A549 (cell line): ENCODE measurements around the gene IGIP. TPM values are rescaled to one million over a fixed set of nuclear protein-coding genes. Genes with fewer than 3 reads are reported as not detected.

Source experiments
- ATAC-seq, 2 experiments: fragments of 200-7000 bp in 1 of 2; fragments of >200 bp in 1 of 2; cut with Nextera tagmentation in 1 of 2; cut with Tn5 transposase in 1 of 2; 3 replicates each; pipeline versions ENCODE4 v1.8.0 to v1.9.1; 2018 to 2020; ENCODE audit warnings: mild to moderate bottlenecking in 1 of 2, moderate library complexity in 1 of 2
- CTCF ChIA-PET: fragments of 300-600 bp; sonication (Branson Sonifier 250); formaldehyde crosslinking; extraction: SDS; loops from one replicate; lab custom pipeline; 2021; ENCODE audit warnings: antibody characterized with exemption, inconsistent platforms; lab: Yijun Ruan, JAX
- POLR2A ChIA-PET: fragments of 350-600 bp; formaldehyde crosslinking; extraction: SDS; loops from one replicate; lab custom pipeline; 2021; ENCODE audit warnings: antibody characterized with exemption, inconsistent platforms; lab: Yijun Ruan, JAX
- DNase-seq, 2 experiments: peaks; one replicate each; pipeline versions ENCODE4 v3.0.0 to v3.0.0-alpha.2; 2011 to 2016; ENCODE audit warnings: low read depth in 1 of 2, low spot score in 1 of 2
- FAIRE-seq: peaks from 2 replicates; lab custom pipeline; 2011; peaks lifted over from hg19 to GRCh38; lab: Jason Lieb, UNC
- H3K27ac ChIP-seq, 2 experiments: fragments of >200 bp; sonication (Bioruptor Twin); formaldehyde crosslinking; 3 replicates each; pipeline ENCODE4 v1.5.1; 2016 to 2017
- H3K4me1 ChIP-seq: fragments of >200 bp; sonication (Bioruptor Twin); formaldehyde crosslinking; 3 replicates; pipeline ENCODE4 v1.6.1; 2016
- H3K4me2 ChIP-seq: fragments of >200 bp; sonication (Bioruptor Twin); formaldehyde crosslinking; 3 replicates; pipeline ENCODE4 v1.6.1; 2016
- H3K4me3 ChIP-seq: fragments of >200 bp; sonication (Bioruptor Twin); formaldehyde crosslinking; 3 replicates; pipeline ENCODE4 v1.5.1; 2016
- H3K9me3 ChIP-seq: fragments of >200 bp; sonication (Bioruptor Twin); formaldehyde crosslinking; 3 replicates; pipeline ENCODE4 v1.6.1; 2016
- CBX2 ChIP-seq: fragments of 200-600 bp; sonication (generic); IDR thresholded peaks from 2 replicates; pipeline ENCODE4 v1.6.1; 2016; ENCODE audit warnings: low read depth, mild to moderate bottlenecking, borderline replicate concordance
- CBX8 ChIP-seq: fragments of 200-600 bp; sonication (generic); IDR thresholded peaks from 2 replicates; pipeline ENCODE4 v1.6.1; 2016
- CEBPB ChIP-seq, 2 experiments: fragments of >200 bp in 1 of 2; sonication (Bioruptor Twin) in 1 of 2; formaldehyde crosslinking in 1 of 2; IDR thresholded peaks; 2 replicates each; pipeline ENCODE4 v1.6.1; 2012 to 2016
- CHD2 ChIP-seq: fragments of 150-350 bp; IDR thresholded peaks from 2 replicates; pipeline ENCODE4 v1.6.1; 2014; ENCODE audit warnings: low read length; ENCODE audit not compliant: partially characterized antibody
- EHF ChIP-seq: fragments of 250-450 bp; sonication (Bioruptor Pico); IDR thresholded peaks from 2 replicates; pipeline ENCODE4 v1.5.0; 2020; ENCODE audit warnings: mild to moderate bottlenecking
- EP300 ChIP-seq, 2 experiments: fragments of >200 bp; sonication (Bioruptor Twin); formaldehyde crosslinking; IDR thresholded peaks; 2 replicates in 1 of 2; 3 replicates in 1 of 2; pipeline ENCODE4 v1.6.1; 2016 to 2017
- ESRRA ChIP-seq: fragments of 150-350 bp; IDR thresholded peaks from 2 replicates; pipeline ENCODE4 v1.6.1; 2014; ENCODE audit warnings: mild to moderate bottlenecking, low read length, borderline replicate concordance
- FOSB ChIP-seq: fragments of 250-450 bp; sonication (Bioruptor Pico); IDR thresholded peaks from 2 replicates; pipeline ENCODE4 v1.5.0; 2020; ENCODE audit warnings: mild to moderate bottlenecking, moderate library complexity
- GATA3 ChIP-seq: IDR thresholded peaks from 2 replicates; pipeline ENCODE4 v1.6.1; 2012; ENCODE audit warnings: borderline replicate concordance
- HOXA7 ChIP-seq: fragments of 250-450 bp; sonication (Bioruptor Pico); IDR thresholded peaks from 2 replicates; pipeline ENCODE4 v1.5.0; 2020; ENCODE audit warnings: mild to moderate bottlenecking, moderate library complexity
- JUNB ChIP-seq: fragments of >200 bp; sonication (Bioruptor Twin); formaldehyde crosslinking; IDR thresholded peaks from 2 replicates; pipeline ENCODE4 v1.6.1; 2016
- KDM1A ChIP-seq: fragments of 200-600 bp; sonication (generic); IDR thresholded peaks from 2 replicates; pipeline ENCODE4 v1.6.1; 2016; ENCODE audit warnings: low read depth, mild to moderate bottlenecking
- KDM5A ChIP-seq: fragments of 200-600 bp; sonication (generic); IDR thresholded peaks from 2 replicates; pipeline ENCODE4 v1.6.1; 2016; ENCODE audit warnings: antibody characterized with exemption, mild to moderate bottlenecking
- MYC ChIP-seq: IDR thresholded peaks from 2 replicates; pipeline ENCODE4 v1.6.1; 2012; ENCODE audit warnings: mild to moderate bottlenecking, inconsistent platforms, low read length, improper control_type of control experiment, borderline replicate concordance
- NPAS2 ChIP-seq: fragments of 250-450 bp; sonication (Bioruptor Pico); IDR thresholded peaks from 2 replicates; pipeline ENCODE4 v1.8.0; 2022; ENCODE audit warnings: mild to moderate bottlenecking, moderate library complexity, borderline replicate concordance
- POLR2A ChIP-seq: IDR thresholded peaks from 2 replicates; pipeline ENCODE4 v1.6.1; 2012; ENCODE audit warnings: mild to moderate bottlenecking, low read length
- POLR2AphosphoS2 ChIP-seq: conservative IDR thresholded peaks from 2 replicates; pipeline ENCODE4 v1.6.1; 2012; ENCODE audit warnings: low read length, improper control_type of control experiment, inconsistent platforms
- RNF2 ChIP-seq: fragments of 200-600 bp; sonication (generic); IDR thresholded peaks from 2 replicates; pipeline ENCODE4 v1.6.1; 2016; ENCODE audit warnings: low read depth, mild to moderate bottlenecking, antibody characterized with exemption, moderate library complexity, borderline replicate concordance
- SMC3 ChIP-seq: fragments of >200 bp; sonication (Bioruptor Twin); formaldehyde crosslinking; IDR thresholded peaks from 3 replicates; pipeline ENCODE4 v1.6.1; 2018; ENCODE audit warnings: inconsistent platforms
- TP53 ChIP-seq: fragments of 250-450 bp; sonication (Bioruptor Pico); IDR thresholded peaks from 2 replicates; pipeline ENCODE4 v1.5.0; 2021; ENCODE audit warnings: mild to moderate bottlenecking, moderate library complexity
- ZNF302 ChIP-seq: fragments of 250-450 bp; sonication (Bioruptor Pico); IDR thresholded peaks from 2 replicates; pipeline ENCODE4 v1.9.0; 2021; ENCODE audit warnings: inconsistent platforms, mild to moderate bottlenecking, moderate library complexity
- WGBS: methylation state at CpG from one replicate; pipeline ENCODE4 v1.1.6; 2017; ENCODE audit errors: missing lambda C conversion rate; 5-methylcytosine and 5-hydroxymethylcytosine counted together
- polyA plus RNA-seq, 4 experiments: library from polyadenylated mRNA; depleted of rRNA in 3 of 4; stranded (reverse); fragments of >200 nt; fragmentation: RNase III in 1 of 4; extraction: RNeasy Plus Mini Kit Qiagen cat#74134 plus additional on column Dnase treatment in 1 of 4; gene quantifications; 2 replicates in 3 of 4; 3 replicates in 1 of 4; pipeline ENCODE4 v1.2.3, GENCODE V29; 2011 to 2017
- TF ChIP-seq, protein P1 (sequence below): fragments of >200 bp; sonication (Bioruptor Twin); formaldehyde crosslinking; IDR thresholded peaks from 3 replicates; pipeline ENCODE4 v1.5.1; 2016
- TF ChIP-seq, protein P2 (sequence below): fragments of 450-650 bp; IDR thresholded peaks from 2 replicates; pipeline ENCODE4 v1.6.1; 2014; ENCODE audit warnings: antibody characterized with exemption
- TF ChIP-seq, protein P3 (sequence below): IDR thresholded peaks from 2 replicates; pipeline ENCODE4 v1.6.1; 2012
- TF ChIP-seq, protein P4 (sequence below): fragments of >200 bp; sonication (Bioruptor Twin); formaldehyde crosslinking; IDR thresholded peaks from 2 replicates; pipeline ENCODE4 v1.6.1; 2016

Gene IGIP
- polyA plus RNA-seq, 2 of the 4 experiments (the other 2 are of a cell fraction): 0.81 to 1.6 TPM

DNA sequence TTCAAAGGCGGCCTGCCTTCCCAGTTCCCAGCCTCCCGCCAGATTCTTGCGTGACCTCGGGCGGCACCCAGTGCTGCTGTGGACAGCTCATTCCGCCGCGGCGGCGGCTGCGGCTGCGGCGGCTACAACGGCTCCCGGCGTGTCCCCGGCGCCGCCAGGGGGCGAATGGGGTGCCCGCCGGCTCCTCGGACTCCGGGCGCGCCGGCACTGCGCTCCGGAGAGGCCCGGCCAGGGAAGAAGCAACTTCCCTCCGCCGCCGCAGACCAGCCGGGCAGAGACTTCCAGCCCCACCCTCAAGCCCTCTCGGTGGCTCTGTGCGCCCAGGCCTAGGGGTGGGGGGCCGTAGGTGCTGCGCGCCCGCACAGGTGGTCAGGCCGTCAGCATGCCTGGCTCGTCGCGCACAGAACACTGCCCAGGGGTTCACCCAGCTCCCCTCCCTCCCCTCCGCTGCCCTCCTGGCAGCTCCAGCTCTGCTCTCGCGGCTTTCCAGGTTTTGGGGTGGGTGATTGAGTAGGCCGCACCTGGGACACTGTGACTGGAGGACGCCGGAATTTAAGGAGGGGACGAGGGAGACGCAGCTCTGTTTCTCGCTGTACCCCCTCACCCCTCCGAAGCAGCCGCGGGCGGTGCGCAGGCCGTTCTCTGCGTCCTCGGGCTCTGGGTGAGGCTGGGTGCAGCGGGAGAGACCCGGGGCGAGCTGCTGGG, 20.2 kb downstream of the IGIP start (continued):
- peak; percentile 63 for TF ChIP-seq SMC3
- no peak for TF ChIP-seq CHD2
- no peak for TF ChIP-seq POLR2A
- TF ChIP-seq POLR2AphosphoS2: no peak
- no peak for TF ChIP-seq GATA3
- TF ChIP-seq KDM5A: no peak
- TF ChIP-seq EP300 (IDR thresholded peaks at IDR 0.05): no peak
- TF ChIP-seq, protein P1, sequence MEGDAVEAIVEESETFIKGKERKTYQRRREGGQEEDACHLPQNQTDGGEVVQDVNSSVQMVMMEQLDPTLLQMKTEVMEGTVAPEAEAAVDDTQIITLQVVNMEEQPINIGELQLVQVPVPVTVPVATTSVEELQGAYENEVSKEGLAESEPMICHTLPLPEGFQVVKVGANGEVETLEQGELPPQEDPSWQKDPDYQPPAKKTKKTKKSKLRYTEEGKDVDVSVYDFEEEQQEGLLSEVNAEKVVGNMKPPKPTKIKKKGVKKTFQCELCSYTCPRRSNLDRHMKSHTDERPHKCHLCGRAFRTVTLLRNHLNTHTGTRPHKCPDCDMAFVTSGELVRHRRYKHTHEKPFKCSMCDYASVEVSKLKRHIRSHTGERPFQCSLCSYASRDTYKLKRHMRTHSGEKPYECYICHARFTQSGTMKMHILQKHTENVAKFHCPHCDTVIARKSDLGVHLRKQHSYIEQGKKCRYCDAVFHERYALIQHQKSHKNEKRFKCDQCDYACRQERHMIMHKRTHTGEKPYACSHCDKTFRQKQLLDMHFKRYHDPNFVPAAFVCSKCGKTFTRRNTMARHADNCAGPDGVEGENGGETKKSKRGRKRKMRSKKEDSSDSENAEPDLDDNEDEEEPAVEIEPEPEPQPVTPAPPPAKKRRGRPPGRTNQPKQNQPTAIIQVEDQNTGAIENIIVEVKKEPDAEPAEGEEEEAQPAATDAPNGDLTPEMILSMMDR: peak; percentile 52
- TF ChIP-seq ZNF302 (CRISPR knock-in tag): no peak
- TF ChIP-seq, all 56 proteins: peak for 4

DNA sequence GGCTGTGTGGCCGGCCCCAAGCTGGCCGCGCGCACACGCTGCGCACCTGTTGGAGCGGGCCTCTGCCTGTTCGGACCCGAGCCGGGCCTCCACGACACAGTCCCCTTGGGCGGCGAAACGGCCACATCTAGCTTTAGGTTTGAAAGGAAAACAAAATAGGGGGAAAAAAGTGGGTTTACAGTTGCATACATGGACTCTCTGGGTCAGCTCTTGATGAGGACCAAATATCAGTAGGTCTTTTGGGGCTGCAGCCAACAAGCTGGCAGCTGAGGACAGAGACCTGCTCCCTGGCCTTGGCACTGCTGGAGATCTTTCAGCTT, 20.7 kb downstream of the IGIP start:
- ChIA-PET CTCF (interaction anchor here (0.8 to 8.4 kb wide), 23 partner anchors 10 to 381 kb away, joined by 3 to 143 read pairs (median 5); partner anchors contain the start of genes HBEGF and PURA), POLR2A (no interaction called here)
- H3K4me1 ChIP-seq: peaks cover 5% of the 10 kb centered on the region; the same call in 2 of the 3 replicates
- H3K9me3 ChIP-seq: no peaks in the 10 kb centered on the region
- FAIRE-seq (no peak), DNase-seq (no peak), ATAC-seq (no peak)
- 96% methylated on average over 14 of the region's 14 CpGs for WGBS
- no peak for TF ChIP-seq GATA3
- TF ChIP-seq, protein P2, sequence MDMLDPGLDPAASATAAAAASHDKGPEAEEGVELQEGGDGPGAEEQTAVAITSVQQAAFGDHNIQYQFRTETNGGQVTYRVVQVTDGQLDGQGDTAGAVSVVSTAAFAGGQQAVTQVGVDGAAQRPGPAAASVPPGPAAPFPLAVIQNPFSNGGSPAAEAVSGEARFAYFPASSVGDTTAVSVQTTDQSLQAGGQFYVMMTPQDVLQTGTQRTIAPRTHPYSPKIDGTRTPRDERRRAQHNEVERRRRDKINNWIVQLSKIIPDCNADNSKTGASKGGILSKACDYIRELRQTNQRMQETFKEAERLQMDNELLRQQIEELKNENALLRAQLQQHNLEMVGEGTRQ: no peak
- no peak for TF ChIP-seq ESRRA
- TF ChIP-seq, protein P3, sequence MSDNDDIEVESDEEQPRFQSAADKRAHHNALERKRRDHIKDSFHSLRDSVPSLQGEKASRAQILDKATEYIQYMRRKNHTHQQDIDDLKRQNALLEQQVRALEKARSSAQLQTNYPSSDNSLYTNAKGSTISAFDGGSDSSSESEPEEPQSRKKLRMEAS: no peak
- TF ChIP-seq RNF2: no peak
- H3K4me3 ChIP-seq: no peak overlapping the region; the same call in 2 of the 3 replicates
- peak overlapping the region; percentile 88; the same call in 1 of the 3 replicates for H3K4me2 ChIP-seq
- H3K27ac ChIP-seq: no peak overlapping the region

DNA sequence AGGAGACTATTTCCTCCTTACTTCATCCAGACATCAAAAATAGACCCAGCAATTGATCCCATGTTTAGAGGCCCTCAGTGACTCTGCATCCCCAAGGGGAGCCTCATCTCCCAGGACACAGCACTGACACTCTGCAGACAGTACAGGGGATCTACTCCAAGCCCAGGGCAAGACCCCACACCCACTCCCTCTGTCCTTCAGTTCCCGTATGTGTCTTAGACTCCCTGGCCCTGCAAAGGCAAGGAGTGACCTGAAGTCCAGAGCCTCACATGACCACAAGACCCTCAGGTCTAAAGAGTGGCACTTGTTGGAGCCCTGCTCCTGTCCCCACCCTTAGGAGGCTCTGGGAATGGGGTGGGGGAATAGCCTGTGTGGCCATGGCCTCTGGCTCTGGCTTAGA, 21.7 kb downstream of the IGIP start:
- Histone ChIP-seq H3K9me3 (no peaks in the 10 kb centered on the region), H3K4me2 (no peak overlapping the region), H3K27ac (no peak overlapping the region), H3K4me1 (peaks cover 5% of the 10 kb centered on the region; the same call in 2 of the 3 replicates), H3K4me3 (no peak overlapping the region)
- no peak for DNase-seq
- FAIRE-seq: no peak
- TF ChIP-seq FOSB (CRISPR knock-in tag) (no peak), JUNB (no peak), KDM1A (no peak)
- 80% methylated on average over 1 of the region's 1 CpG for WGBS
- ChIA-PET CTCF (interaction anchor here (1.7 to 8.4 kb wide), 3 partner anchors 9 to 13 kb away, joined by 9 to 143 read pairs (median 114); no protein-coding TSS in a partner anchor), POLR2A (no interaction called here)
- ATAC-seq: no peak

DNA sequence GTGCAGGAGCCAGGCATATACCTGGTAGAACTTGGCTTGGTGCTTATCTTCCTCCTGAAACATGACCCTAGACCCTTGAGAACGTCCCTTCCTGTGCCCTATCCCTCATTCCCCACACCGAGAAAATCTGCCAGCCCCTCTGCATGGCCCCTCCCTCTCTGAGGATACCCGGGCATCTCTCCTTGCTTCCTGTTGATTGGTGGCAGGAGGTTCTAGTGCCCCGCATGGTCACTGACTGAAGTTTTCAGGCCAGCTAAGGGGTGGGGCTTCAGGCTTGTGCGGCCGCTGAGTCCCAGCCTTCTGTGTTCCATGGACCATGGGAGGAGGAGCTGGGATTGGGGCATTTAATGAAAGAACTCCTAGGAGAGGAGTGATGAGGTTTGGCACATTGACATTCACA, 22.8 kb downstream of the IGIP start:
- TF ChIP-seq HOXA7 (CRISPR knock-in tag) (no peak), CEBPB (IDR thresholded peaks at IDR 0.05) (no peak), CBX8 (no peak), CBX2 (no peak), TP53 (CRISPR knock-in tag) (no peak), EHF (CRISPR knock-in tag) (no peak), FOSB (CRISPR knock-in tag) (no peak), MYC (no peak), KDM5A (no peak), NPAS2 (CRISPR knock-in tag) (no peak), SMC3 (no peak), KDM1A (no peak)
- TF ChIP-seq, protein P3: no peak
- TF ChIP-seq, protein P4, sequence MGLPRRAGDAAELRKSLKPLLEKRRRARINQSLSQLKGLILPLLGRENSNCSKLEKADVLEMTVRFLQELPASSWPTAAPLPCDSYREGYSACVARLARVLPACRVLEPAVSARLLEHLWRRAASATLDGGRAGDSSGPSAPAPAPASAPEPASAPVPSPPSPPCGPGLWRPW: no peak
- TF ChIP-seq, protein P2: no peak
- Histone ChIP-seq H3K9me3 (no peaks in the 10 kb centered on the region), H3K4me2 (no peak overlapping the region), H3K27ac (no peak overlapping the region), H3K4me1 (peaks cover 5% of the 10 kb centered on the region; the same call in 2 of the 3 replicates), H3K4me3 (no peak overlapping the region)
- ATAC-seq (peak; percentile 48 to 75; a peak in 4 of 6 replicates), FAIRE-seq (no peak), DNase-seq (peak; percentile 44 to 65)
- ChIA-PET POLR2A (no interaction called here), CTCF (interaction anchor here (0.7 to 8.4 kb wide), 4 partner anchors 10 to 1768 kb away, joined by 3 to 114 read pairs (median 7); no protein-coding TSS in a partner anchor)
- 21% methylated on average over 6 of the region's 6 CpGs for WGBS
